GM12864 (cell line): ENCODE measurements around the gene ALDH2.
"Not testable (repeated sequence)": the region's sequence is repeated elsewhere in the genome, so short reads cannot be mapped to it uniquely, and the experiment has no call there.

Experiments
- DNase-seq: peaks from one replicate; pipeline ENCODE4 v3.0.0-alpha.2; 2011; ENCODE audit warnings: low read depth
- H3K4me3 ChIP-seq: 2 replicates; pipeline ENCODE4 v1.5.1; 2011; ENCODE audit warnings: mild to moderate bottlenecking, low read depth, low read length, control low read depth
- CTCF ChIP-seq: IDR thresholded peaks from 2 replicates; pipeline ENCODE4 v1.5.1; 2011; ENCODE audit warnings: low read depth, mild to moderate bottlenecking, moderate library complexity, low read length, control low read depth, inconsistent platforms; ENCODE audit errors: missing control alignments

The ALDH2 gene

GRCh38 chr12:111826316-111826715 lies 59.6 kb downstream of the ALDH2 start:
- H3K4me3 ChIP-seq: no peak overlapping the region
- TF ChIP-seq CTCF: no peak
- DNase-seq: no peak

GRCh38 chr12:111826992-111827391 lies 60.3 kb downstream of the ALDH2 start:
- no peak for DNase-seq
- no peak overlapping the region for H3K4me3 ChIP-seq
- no peak for TF ChIP-seq CTCF

GRCh38 chr12:111827907-111828306 lies 61.2 kb downstream of the ALDH2 start:
- DNase-seq: no peak
- H3K4me3 ChIP-seq: no peak overlapping the region
- TF ChIP-seq CTCF: no peak

GRCh38 chr12:111828338-111828979 lies 61.7 kb downstream of the ALDH2 start:
- no peak overlapping the region for H3K4me3 ChIP-seq
- TF ChIP-seq CTCF: no peak
- no peak for DNase-seq

- not testable (repeated sequence) for H3K4me3 ChIP-seq, DNase-seq
Measured at GRCh38 chr12:111829635-111830034, 62.9 kb downstream of the ALDH2 start.

GRCh38 chr12:111834740-111835386 lies 68.1 kb downstream of the ALDH2 start:
- not testable (repeated sequence) for DNase-seq, H3K4me3 ChIP-seq

GRCh38 chr12:111835531-111836181 lies 68.9 kb downstream of the ALDH2 start:
- not testable (repeated sequence) for H3K4me3 ChIP-seq, DNase-seq

- no peak for TF ChIP-seq CTCF
- DNase-seq: no peak
- H3K4me3 ChIP-seq: no peak overlapping the region
Measured at GRCh38 chr12:111838353-111838752, 71.6 kb downstream of the ALDH2 start.
